Measurements from ENCODE around the gene HAUS2.
"Not testable (repeated sequence)": the region's sequence is repeated elsewhere in the genome, so short reads cannot be mapped to it uniquely, and the experiment has no call there.

HAUS2 gene

GRCh38 chr15:42584031-42584765, 35.6 kb downstream of the HAUS2 start:
- Histone ChIP-seq H3K4me1 (ENCODE audit: insufficient read depth, low read length) (peaks cover 25% of the 10 kb centered on the region), H3K36me3 (ENCODE audit: insufficient read depth, low read length) (no peaks in the 10 kb centered on the region), H3K9ac (ENCODE audit: low read depth, low read length) (no peak overlapping the region), H3K9me3 (ENCODE audit: control insufficient read depth, insufficient read depth, low read length) (no peaks in the 10 kb centered on the region)

GRCh38 chr15:42590619-42591237, 42.1 kb downstream of the HAUS2 start:
- H3K9me3 ChIP-seq (ENCODE audit: control insufficient read depth, insufficient read depth, low read length) = no peaks in the 10 kb centered on the region
- no peak overlapping the region for H3K9ac ChIP-seq (ENCODE audit: low read depth, low read length)
- no peaks in the 10 kb centered on the region; the same call in 1 of the 2 replicates for H3K36me3 ChIP-seq (ENCODE audit: insufficient read depth, low read length)
- H3K4me1 ChIP-seq (ENCODE audit: insufficient read depth, low read length) = peaks cover 3% of the 10 kb centered on the region

GRCh38 chr15:42591238-42591934, 42.7 kb downstream of the HAUS2 start:
- Histone ChIP-seq H3K9ac (ENCODE audit: low read depth, low read length) (no peak overlapping the region), H3K9me3 (ENCODE audit: control insufficient read depth, insufficient read depth, low read length) (no peaks in the 10 kb centered on the region), H3K4me1 (ENCODE audit: insufficient read depth, low read length) (peaks cover 3% of the 10 kb centered on the region), H3K36me3 (ENCODE audit: insufficient read depth, low read length) (no peaks in the 10 kb centered on the region; the same call in 1 of the 2 replicates)

- Histone ChIP-seq H3K9ac (ENCODE audit: low read depth, low read length) (no peak overlapping the region), H3K4me1 (ENCODE audit: insufficient read depth, low read length) (peaks cover 3% of the 10 kb centered on the region)
These were observed 44.1 kb downstream of the HAUS2 start for GRCh38 chr15:42592716-42593115.

GRCh38 chr15:42593143-42593542, 44.5 kb downstream of the HAUS2 start:
- H3K4me1 ChIP-seq (ENCODE audit: insufficient read depth, low read length) = peaks cover 3% of the 10 kb centered on the region
- no peak overlapping the region for H3K9ac ChIP-seq (ENCODE audit: low read depth, low read length)
- no peaks in the 10 kb centered on the region; the same call in 1 of the 2 replicates for H3K36me3 ChIP-seq (ENCODE audit: insufficient read depth, low read length)
- H3K9me3 ChIP-seq (ENCODE audit: control insufficient read depth, insufficient read depth, low read length) = no peaks in the 10 kb centered on the region

More at GRCh38 chr15:42592716-42593115, 44.1 kb downstream of the HAUS2 start:
- no peaks in the 10 kb centered on the region; the same call in 1 of the 2 replicates for H3K36me3 ChIP-seq (ENCODE audit: insufficient read depth, low read length)
- H3K9me3 ChIP-seq (ENCODE audit: control insufficient read depth, insufficient read depth, low read length) = no peaks in the 10 kb centered on the region

GRCh38 chr15:42594095-42594494, 45.5 kb downstream of the HAUS2 start:
- Histone ChIP-seq H3K9ac (ENCODE audit: low read depth, low read length) (no peak overlapping the region), H3K36me3 (ENCODE audit: insufficient read depth, low read length) (no peaks in the 10 kb centered on the region; the same call in 1 of the 2 replicates), H3K9me3 (ENCODE audit: control insufficient read depth, insufficient read depth, low read length) (no peaks in the 10 kb centered on the region), H3K4me1 (ENCODE audit: insufficient read depth, low read length) (peaks cover 3% of the 10 kb centered on the region)

GRCh38 chr15:42595626-42596240, 47.1 kb downstream of the HAUS2 start:
- peaks cover 5% of the 10 kb centered on the region; the same call in 1 of the 2 replicates for H3K36me3 ChIP-seq (ENCODE audit: insufficient read depth, low read length)
- no peak overlapping the region for H3K9ac ChIP-seq (ENCODE audit: low read depth, low read length)
- no peaks in the 10 kb centered on the region; the same call in 1 of the 2 replicates for H3K9me3 ChIP-seq (ENCODE audit: control insufficient read depth, insufficient read depth, low read length)
- peaks cover 3% of the 10 kb centered on the region for H3K4me1 ChIP-seq (ENCODE audit: insufficient read depth, low read length)

GRCh38 chr15:42601316-42601715, 52.7 kb downstream of the HAUS2 start:
- H3K36me3 ChIP-seq (ENCODE audit: insufficient read depth, low read length); H3K9me3 ChIP-seq (ENCODE audit: control insufficient read depth, insufficient read depth, low read length): not testable (repeated sequence)

GRCh38 chr15:42602501-42602900, 53.9 kb downstream of the HAUS2 start:
- no peaks in the 10 kb centered on the region for H3K4me1 ChIP-seq (ENCODE audit: insufficient read depth, low read length)
- H3K36me3 ChIP-seq (ENCODE audit: insufficient read depth, low read length) = peaks cover 5% of the 10 kb centered on the region
- no peak overlapping the region for H3K9ac ChIP-seq (ENCODE audit: low read depth, low read length)
- H3K9me3 ChIP-seq (ENCODE audit: control insufficient read depth, insufficient read depth, low read length) = peaks cover 10% of the 10 kb centered on the region

More at GRCh38 chr15:42601316-42601715, 52.7 kb downstream of the HAUS2 start:
- H3K4me1 ChIP-seq (ENCODE audit: insufficient read depth, low read length); H3K9ac ChIP-seq (ENCODE audit: low read depth, low read length): not testable (repeated sequence)

- Histone ChIP-seq H3K4me1 (ENCODE audit: insufficient read depth, low read length) (no peaks in the 10 kb centered on the region), H3K9ac (ENCODE audit: low read depth, low read length) (no peak overlapping the region), H3K36me3 (ENCODE audit: insufficient read depth, low read length) (peaks cover 5% of the 10 kb centered on the region), H3K9me3 (ENCODE audit: control insufficient read depth, insufficient read depth, low read length) (peaks cover 10% of the 10 kb centered on the region)
These were observed 55.3 kb downstream of the HAUS2 start for GRCh38 chr15:42603978-42604377.

GRCh38 chr15:42604894-42605744, 56.5 kb downstream of the HAUS2 start:
- H3K9me3 ChIP-seq (ENCODE audit: control insufficient read depth, insufficient read depth, low read length) = peaks cover 10% of the 10 kb centered on the region; the same call in 1 of the 2 replicates
- no peak overlapping the region for H3K9ac ChIP-seq (ENCODE audit: low read depth, low read length)
- no peaks in the 10 kb centered on the region for H3K4me1 ChIP-seq (ENCODE audit: insufficient read depth, low read length)
- H3K36me3 ChIP-seq (ENCODE audit: insufficient read depth, low read length) = peaks cover under 1% of the 10 kb centered on the region

GRCh38 chr15:42605796-42606195, 57.2 kb downstream of the HAUS2 start:
- no peak overlapping the region for H3K9ac ChIP-seq (ENCODE audit: low read depth, low read length)
- peaks cover 10% of the 10 kb centered on the region; the same call in 1 of the 2 replicates for H3K9me3 ChIP-seq (ENCODE audit: control insufficient read depth, insufficient read depth, low read length)
- no peaks in the 10 kb centered on the region; the same call in none of the 2 replicates for H3K36me3 ChIP-seq (ENCODE audit: insufficient read depth, low read length)
- H3K4me1 ChIP-seq (ENCODE audit: insufficient read depth, low read length) = no peaks in the 10 kb centered on the region

- Histone ChIP-seq H3K9me3 (ENCODE audit: control insufficient read depth, insufficient read depth, low read length) (no peaks in the 10 kb centered on the region; the same call in 1 of the 2 replicates), H3K4me1 (ENCODE audit: insufficient read depth, low read length) (no peaks in the 10 kb centered on the region), H3K36me3 (ENCODE audit: insufficient read depth, low read length) (no peaks in the 10 kb centered on the region; the same call in none of the 2 replicates), H3K9ac (ENCODE audit: low read depth, low read length) (no peak overlapping the region)
These were observed 59.5 kb downstream of the HAUS2 start for GRCh38 chr15:42608110-42608531.
